GM21360 (cell line): ENCODE results near the gene AANAT.
"Not testable (repeated sequence)": the region's sequence is repeated elsewhere in the genome, so short reads cannot be mapped to it uniquely, and the experiment has no call there.

Experiments
- ATAC-seq: cut with Tn5 transposase; IDR thresholded peaks from one replicate; pipeline ENCODE4 v1.9.1; 2021; ENCODE audit warnings: mild to moderate bottlenecking, moderate library complexity; ENCODE audit not compliant: unreplicated experiment

The AANAT gene

DNA sequence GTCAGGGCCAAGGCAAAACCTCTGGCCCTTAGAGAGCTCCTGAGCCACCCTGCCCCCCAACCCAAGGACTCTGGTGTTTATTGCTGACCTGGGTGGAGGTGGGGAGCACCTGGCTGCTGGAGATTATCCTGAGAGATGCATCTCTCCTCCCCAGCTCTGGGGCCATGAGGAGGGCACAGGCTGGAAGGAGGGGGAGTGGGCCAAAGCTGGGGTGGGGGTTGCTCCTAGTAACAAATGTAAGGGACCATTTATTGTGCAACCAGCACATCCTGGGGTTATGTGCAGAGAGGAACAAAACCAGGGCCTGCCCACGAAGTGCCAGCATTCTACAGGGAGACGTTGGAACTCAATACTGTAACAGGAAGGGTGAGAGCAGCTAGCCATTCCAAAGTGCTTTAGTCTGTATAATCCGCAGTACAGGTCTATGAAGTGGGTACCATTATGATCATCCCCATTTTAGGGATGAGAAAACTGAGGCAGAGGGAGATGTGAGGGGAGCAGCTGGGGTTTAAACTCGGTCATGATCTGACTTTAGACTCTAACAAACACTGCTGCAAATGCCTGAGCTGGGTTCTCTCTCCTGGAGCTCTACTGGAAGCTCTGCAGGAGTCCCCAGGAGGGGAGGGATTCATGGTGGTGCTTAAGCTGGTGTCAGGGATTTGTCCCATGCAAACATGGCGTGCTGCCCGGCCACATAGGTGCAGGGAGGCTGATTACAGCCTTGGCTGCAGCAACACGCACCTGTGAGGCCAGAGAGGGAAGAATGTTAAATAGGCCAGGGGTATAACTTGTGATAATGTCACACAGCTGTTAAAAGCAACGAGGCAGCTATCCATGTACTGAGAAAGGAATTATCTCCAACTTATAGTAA, 35.2 kb downstream of the AANAT start:
- no peak for ATAC-seq

DNA sequence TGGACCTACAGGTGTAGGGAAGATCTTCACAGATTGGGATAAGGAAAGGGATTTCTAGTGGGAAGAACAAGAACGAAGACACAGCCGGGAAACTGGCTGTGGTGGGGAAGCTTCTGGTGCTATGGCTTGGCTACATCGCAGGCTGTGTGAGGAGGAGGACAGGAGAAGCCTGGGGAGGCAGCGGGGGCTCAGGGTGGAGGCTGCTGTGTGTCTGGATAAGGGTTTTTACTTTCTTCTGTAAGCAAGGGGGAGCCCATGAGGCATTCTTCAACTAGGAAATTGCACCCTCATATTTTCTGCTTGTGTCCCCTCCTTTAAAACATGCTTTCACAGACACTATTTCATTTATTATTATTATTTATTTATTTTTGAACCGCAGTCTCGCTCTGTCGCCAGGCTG, 36.7 kb downstream of the AANAT start:
- no peak for ATAC-seq

DNA sequence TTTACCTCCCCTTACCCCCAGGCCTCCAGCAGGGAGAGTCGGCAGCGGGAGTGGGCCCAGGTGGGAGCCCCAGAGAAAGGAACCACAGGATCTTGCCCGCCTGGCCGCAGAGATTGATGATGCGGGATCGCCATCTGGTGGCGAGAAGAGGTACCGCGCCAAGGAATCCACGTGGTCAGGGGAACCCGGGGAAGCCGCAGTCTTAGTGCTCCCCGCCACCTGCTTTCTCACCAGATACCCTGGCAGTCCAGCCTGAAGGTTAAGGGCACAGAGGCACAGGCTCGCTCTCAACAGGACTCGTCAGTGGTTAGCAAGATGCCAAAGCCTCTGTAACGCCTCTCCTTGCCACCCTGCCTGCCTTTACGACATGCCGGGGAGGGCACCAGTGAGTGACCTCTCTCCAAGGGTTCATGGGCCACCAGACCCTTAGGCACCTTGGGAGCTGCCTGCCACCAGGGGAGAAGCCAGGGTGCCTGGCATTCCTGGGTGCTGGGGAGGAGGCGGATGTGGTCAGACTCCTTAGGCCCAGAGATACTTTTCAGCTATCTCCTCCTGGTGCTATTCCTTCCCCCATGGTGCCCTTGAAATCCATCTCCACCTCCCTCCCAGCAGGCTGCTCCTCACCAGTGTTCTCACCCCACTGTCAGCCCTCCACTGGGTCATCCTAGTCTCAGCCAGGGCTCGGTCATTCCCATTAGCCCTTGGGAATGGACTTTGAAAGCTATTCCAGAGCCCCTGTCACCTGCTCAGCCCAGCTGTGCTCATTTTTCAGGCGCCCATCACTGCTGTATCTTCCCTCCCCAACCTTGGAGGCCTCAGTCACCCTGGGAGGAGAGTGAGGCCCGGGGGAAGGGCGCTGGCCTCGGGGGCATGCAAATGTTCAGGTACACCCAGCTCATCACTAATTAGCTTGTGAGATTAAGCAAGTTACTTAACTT, 39.3 kb downstream of the AANAT start:
- ATAC-seq, result no peak

DNA sequence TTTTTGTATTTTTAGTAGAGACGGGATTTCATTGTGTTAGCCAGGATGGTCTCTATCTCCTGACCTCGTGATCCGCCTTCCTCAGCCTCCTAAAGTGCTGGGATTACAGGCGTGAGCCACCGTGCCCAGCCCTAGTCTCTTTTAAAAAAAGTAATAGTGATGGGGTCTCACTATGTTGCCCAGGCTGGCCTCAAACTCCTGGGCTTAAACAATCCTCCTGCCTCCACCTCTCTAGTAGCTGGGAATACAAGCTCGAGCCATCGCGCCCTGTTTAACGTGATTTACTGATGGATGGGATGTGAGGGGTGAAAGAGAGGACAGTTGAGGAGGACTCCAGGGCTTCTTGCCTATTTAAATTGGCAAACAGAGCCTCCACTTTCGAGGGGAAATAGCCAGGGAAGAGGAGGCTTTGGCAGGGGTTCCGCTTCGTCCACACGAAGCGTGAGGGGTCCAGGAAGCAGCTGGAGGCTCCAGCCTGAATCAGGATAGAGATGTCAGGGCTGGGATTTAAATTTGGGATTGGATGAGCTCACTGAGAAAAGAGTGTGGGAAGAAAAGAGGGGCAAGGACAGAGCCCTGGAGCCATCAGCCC, 41.2 kb downstream of the AANAT start:
- not testable (repeated sequence) for ATAC-seq

DNA sequence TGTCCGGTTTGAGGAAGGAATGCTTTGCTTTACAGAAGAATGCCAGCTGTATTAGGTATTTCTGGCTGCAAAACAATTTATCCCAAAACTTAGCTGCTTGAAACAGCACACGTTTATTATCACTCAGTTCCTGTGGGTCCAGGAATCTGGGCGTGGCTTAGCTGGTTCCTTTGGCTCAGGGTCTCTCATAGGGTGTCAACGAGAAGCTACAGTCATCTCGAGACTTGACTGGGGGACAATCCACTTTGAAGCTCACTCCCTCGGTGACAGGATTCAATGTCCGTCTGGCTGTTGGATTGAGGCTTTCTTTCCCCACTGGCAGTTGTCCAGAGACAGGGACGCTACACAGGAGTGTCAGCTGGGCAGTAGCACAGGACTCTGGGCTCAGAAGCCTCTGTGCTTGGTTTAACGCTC, 43.4 kb downstream of the AANAT start:
- ATAC-seq, result no peak

DNA sequence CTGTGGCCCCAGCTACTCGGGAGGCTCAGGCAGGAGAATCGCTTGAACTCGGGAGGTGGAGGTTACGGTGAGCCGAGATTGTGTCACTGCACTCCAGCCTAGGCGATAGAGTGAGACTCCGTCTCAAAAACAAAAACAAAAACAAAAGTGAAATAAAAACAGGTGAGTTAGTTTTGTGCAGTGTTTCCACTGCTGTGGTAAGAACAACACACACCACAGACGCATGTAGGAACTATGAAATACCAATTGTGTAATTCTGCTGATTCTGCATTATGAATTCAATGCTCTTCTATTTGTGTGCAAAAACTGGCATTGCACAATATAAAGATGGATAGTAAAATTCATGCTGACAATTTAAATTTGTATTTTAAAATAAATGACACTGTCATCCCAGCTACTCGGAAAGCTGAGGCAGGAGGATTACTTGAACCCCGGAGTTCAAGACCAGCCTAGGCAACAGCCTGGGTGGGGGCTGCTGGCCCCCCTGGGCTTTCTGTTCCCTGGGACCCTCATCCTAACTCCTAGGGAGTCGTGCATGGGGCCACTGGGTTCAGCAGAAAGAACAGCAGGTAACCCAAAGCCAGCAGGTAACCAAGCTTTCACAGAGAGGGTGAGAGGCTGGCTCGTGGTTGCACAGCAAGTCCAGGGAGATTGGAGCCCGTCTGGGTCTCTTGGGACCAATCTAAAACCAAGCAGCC, 44.4 kb downstream of the AANAT start:
- ATAC-seq, result no peak

DNA sequence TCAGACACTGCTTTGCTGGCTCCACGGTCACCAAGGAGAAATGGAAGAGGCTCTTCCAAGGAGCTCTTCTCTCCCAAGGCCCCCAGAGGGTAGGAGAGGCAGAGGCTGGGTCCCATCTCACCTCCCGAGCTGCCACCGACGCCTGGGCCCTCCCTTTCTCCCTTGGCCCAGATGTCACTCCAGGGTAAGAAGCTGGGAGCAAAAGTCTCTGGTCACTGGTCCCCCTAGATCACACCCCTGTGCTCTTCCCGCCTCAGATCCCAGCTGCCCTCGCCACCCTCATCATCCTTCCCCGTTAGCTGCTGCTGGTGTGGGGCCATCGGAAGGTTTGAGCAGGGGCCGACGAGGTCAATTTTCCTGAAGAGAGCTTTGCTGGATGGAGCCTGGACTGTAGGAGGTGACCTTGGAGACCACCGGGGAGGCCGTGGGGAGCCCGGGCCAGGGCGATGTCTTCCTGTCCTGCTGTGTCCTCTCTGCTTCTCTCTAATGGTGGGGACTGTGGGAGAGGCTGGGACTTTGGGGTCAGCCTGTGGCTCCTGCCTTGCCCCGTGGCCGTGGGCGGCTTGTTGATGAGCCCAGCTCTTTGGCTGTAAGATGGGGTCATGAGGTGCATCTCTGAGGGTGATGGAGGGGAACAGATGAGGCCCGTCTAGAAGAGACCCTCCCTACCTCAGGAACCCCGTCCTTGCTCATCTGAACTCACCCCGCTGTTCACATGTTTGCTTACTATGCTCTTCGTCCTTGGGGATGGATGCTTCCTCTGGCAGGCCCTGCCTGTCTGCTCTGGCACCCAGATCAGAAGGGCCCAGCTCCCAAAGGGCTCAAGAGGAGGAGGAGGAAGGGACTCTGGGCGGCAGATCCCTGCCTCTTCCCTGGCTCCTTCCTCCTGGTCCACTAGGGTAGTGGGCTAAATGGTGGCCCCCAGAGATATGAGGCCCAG, 45.2 kb downstream of the AANAT start:
- no peak for ATAC-seq

DNA sequence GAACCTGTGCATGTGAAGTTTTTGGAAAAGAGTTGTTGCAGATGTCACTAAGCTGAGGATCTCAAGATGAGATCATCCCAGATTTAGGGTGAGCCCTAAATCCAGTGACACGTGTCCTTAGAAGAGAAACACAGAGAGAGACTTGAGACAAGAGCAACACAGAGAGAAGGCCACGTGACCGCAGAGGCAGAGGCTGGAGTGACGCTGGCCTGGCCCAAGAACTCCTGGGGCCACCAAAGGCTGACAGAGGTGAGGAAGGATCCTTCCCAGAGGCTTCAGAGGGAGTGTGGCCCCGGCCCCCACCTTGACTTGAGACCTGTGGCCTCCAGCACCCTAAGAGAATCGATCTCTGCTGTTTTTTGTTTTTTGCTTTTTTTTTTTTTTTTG, 45.9 kb downstream of the AANAT start:
- ATAC-seq, result no peak

DNA sequence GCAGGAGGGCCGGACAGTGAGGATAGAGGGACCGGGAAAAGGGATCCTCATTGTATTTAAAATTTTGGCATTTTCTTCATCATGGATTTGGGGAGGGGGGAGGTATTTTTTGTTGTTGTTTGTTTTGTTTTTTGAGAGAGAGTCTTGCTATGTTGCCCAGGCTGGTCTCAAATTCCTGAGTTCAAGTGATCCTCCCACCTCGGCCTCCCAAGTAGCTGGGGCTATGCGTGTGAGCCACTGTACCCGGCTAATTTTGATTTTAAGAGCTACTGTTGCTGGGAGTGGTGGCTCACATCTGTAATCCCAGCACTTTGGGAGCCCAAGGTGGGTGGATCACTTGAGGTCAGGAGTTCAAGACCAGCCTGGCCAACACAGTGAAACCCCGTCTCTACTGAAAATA, 47.0 kb downstream of the AANAT start:
- ATAC-seq, result not testable (repeated sequence)

DNA sequence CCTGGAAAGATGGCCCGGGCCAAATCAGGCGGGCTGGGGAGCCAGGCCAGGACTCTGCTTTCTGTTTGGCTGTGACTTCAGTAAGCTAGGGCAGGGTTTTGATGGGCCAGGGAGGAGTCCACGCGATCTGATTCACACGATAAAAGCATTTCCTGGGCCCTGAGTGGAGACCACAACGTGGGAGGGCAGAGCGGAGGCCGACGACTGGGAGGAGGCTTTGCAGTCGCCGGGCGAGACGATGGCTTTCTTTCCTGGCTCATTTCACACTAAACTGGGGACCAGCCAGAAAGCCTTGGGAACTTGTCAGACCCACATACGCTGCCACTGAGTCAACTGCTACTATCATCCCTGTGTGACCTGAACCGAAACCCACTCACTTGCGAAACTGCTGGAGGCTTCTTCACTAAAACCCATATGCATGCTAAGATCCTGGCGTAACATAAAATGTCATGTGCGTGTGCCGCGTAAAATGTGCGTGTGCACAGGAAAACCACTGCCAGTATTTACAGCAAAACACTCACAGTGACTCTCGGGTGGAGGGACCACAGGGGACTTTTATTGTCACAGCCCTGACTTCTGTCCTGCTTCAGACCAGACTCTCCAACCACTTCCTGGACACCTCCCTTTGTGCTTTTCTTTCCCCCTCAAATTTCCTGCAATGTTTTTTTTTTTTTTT, 48.0 kb downstream of the AANAT start:
- ATAC-seq, result peak; percentile 41

DNA sequence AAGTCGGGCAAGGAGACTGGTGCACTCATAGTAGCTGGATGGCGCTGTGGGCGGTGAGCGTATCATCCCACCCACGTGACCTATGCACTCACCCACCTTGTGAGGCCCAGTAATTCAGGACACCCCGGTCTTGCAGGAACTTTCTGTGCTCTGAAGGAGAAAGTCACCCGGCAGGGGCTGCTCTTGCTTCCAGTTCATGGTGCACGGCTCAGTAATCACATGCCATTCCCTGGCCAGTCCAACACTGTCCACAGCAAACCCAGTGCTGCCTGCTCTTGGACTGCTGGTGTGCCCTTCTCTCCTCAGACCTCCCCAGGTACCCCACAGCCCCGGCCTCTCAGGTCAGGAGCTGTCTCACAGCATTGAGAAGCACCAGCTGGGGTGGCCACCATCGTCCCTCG, 50.2 kb downstream of the AANAT start:
- no peak for ATAC-seq

DNA sequence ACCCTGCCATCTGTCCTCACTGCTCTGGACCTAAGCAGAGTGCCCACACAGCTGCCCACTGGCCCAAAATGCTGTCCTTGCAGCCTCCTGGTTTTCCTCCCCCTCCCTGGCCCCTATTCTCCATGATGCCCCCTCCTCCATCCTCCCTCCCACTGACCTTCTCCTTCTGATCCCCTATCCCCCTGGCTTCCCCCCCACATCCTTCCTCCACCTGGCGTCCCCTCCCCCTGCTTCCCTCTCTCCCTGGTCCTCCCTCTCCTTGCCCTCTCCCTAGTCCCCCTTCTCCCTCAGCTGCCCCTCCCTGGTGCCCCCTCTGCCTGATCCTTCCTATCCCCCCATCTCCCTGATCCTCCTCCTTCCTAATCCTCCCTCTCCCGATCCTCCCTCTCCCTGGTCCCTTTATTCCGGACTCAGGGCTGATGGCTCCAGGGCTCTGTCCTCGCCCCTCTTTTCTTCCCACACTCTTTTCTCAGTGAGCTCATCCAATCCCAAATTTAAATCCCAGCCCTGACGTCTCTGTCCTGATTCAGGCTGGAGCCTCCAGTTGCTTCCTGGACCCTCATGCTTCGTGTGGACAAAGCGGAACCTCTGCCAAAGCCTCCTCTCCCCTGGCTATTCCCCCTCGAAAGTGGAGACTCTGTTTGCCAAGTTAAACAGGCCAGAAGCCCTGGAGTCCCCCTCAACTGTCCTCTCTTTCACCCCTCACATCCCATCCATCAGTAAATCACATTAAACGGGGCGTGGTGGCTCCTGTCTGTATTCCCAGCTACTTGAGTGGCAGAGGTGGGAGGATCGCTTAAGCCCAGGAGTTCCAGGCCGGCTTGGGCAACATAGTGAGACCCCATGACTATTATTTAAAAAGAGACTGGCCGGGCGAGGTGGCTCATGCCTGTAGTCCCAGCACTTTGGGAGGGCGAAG, 51.9 kb downstream of the AANAT start:
- no peak for ATAC-seq
